Neural progenitor cell (in vitro differentiated cells): ENCODE results near the gene HDAC4. TPM values are rescaled to one million over a fixed set of nuclear protein-coding genes. Genes with fewer than 3 reads are reported as not detected.

Experiments used
- DNase-seq: peaks from one replicate; pipeline ENCODE4 v3.0.0-alpha.2; 2016; ENCODE audit warnings: low spot score
- H2AFZ ChIP-seq: fragments of 200-600 bp; sonication (generic); replicated peaks from 2 replicates; pipeline ENCODE4 v1.6.1; 2016; ENCODE audit warnings: antibody characterized with exemption
- H3F3A ChIP-seq: fragments of 200-600 bp; sonication (generic); 2 replicates; pipeline ENCODE4 v1.6.1; 2016; ENCODE audit warnings: antibody characterized with exemption, low read depth
- H3K27ac ChIP-seq: fragments of 200-600 bp; sonication (generic); 2 replicates; pipeline ENCODE4 v1.5.1; 2016; ENCODE audit warnings: mild to moderate bottlenecking
- H3K27me3 ChIP-seq: fragments of 200-600 bp; sonication (generic); 2 replicates; pipeline ENCODE4 v1.6.1; 2016; ENCODE audit warnings: mild to moderate bottlenecking, moderate library complexity
- H3K36me3 ChIP-seq: fragments of 200-600 bp; sonication (generic); 2 replicates; pipeline ENCODE4 v1.5.1; 2016
- H3K4me1 ChIP-seq: fragments of 200-600 bp; sonication (generic); 2 replicates; pipeline ENCODE4 v1.6.1; 2016; ENCODE audit warnings: mixed run types
- H3K4me2 ChIP-seq: fragments of 200-600 bp; sonication (generic); 2 replicates; pipeline ENCODE4 v1.6.1; 2016
- H3K4me3 ChIP-seq: fragments of 200-600 bp; sonication (generic); 2 replicates; pipeline ENCODE4 v1.5.1; 2016
- H3K79me2 ChIP-seq: fragments of 200-600 bp; sonication (generic); 2 replicates; pipeline ENCODE4 v1.6.1; 2016; ENCODE audit warnings: low read depth
- H3K9ac ChIP-seq: fragments of 200-600 bp; sonication (generic); 2 replicates; pipeline ENCODE4 v1.6.1; 2016
- H3K9me3 ChIP-seq: fragments of 200-600 bp; sonication (generic); 2 replicates; pipeline ENCODE4 v1.5.1; 2016; ENCODE audit warnings: low read depth
- H4K20me1 ChIP-seq: fragments of 200-600 bp; sonication (generic); 2 replicates; pipeline ENCODE4 v1.6.1; 2016; ENCODE audit warnings: low read depth
- H3K27ac Mint-ChIP-seq: 3 replicates; pipeline ENCODE4 v1.8.0; 2021; ENCODE audit warnings: mixed read lengths
- H3K27me3 Mint-ChIP-seq: 2 replicates; pipeline ENCODE4 v1.8.0; 2022; ENCODE audit warnings: low read depth, mild to moderate bottlenecking, inconsistent platforms, moderate library complexity, mixed read lengths; ENCODE audit not compliant: insufficient read depth
- H3K36me3 Mint-ChIP-seq: 3 replicates; pipeline ENCODE4 v1.8.0; 2021; ENCODE audit warnings: mixed read lengths
- H3K4me1 Mint-ChIP-seq: 3 replicates; pipeline ENCODE4 v1.8.0; 2021; ENCODE audit warnings: mixed read lengths
- H3K4me3 Mint-ChIP-seq: 3 replicates; pipeline ENCODE4 v1.8.0; 2021; ENCODE audit warnings: mild to moderate bottlenecking, moderate library complexity, mixed read lengths
- H3K9me3 Mint-ChIP-seq: 3 replicates; pipeline ENCODE4 v1.8.0; 2020; ENCODE audit warnings: mixed read lengths
- CTCF ChIP-seq: fragments of 200-600 bp; sonication (generic); IDR thresholded peaks from 2 replicates; pipeline ENCODE4 v1.5.1; 2017; ENCODE audit warnings: antibody characterized with exemption, mild to moderate bottlenecking
- EZH2 ChIP-seq: fragments of 200-600 bp; sonication (generic); IDR thresholded peaks from 2 replicates; pipeline ENCODE4 v1.6.1; 2017; ENCODE audit warnings: antibody characterized with exemption, mild to moderate bottlenecking, moderate library complexity
- EZH2phosphoT487 ChIP-seq: fragments of 200-600 bp; sonication (generic); IDR thresholded peaks from 2 replicates; pipeline ENCODE4 v1.6.1; 2017; ENCODE audit warnings: antibody characterized with exemption
- total RNA-seq: library from RNA; depleted of rRNA; stranded (reverse); fragments of >200 nt; gene quantifications from 2 replicates; pipeline ENCODE4 v1.2.3, GENCODE V29; 2015; ENCODE audit warnings: low replicate concordance

Gene HDAC4
- total RNA-seq, 1 donor from 2014 or later: 36.0 TPM

- no peak overlapping the region for H3K4me3 Mint-ChIP-seq
- no peak for DNase-seq
- no peak overlapping the region for H3K27ac Mint-ChIP-seq
- no peak overlapping the region for H3K4me3 ChIP-seq
- no peak overlapping the region for H2AFZ ChIP-seq
- H3K9me3 ChIP-seq: no peaks in the 10 kb centered on the region
- H3K36me3 ChIP-seq: no peaks in the 10 kb centered on the region
- H3K4me1 Mint-ChIP-seq: peaks cover 77% of the 10 kb centered on the region
- H3K27ac ChIP-seq: no peak overlapping the region
- peaks cover 10% of the 10 kb centered on the region for H3F3A ChIP-seq
- H3K4me2 ChIP-seq: no peak overlapping the region
- peaks cover 5% of the 10 kb centered on the region for H3K27me3 Mint-ChIP-seq
- H3K9ac ChIP-seq: no peak overlapping the region
- peaks cover 2% of the 10 kb centered on the region for H3K36me3 Mint-ChIP-seq
- H3K9me3 Mint-ChIP-seq: no peaks in the 10 kb centered on the region
- H3K27me3 ChIP-seq: no peaks in the 10 kb centered on the region
- H4K20me1 ChIP-seq: peaks cover 98% of the 10 kb centered on the region
- H3K4me1 ChIP-seq: peaks cover 34% of the 10 kb centered on the region
- TF ChIP-seq EZH2phosphoT487: no peak
- no peak for TF ChIP-seq EZH2
- TF ChIP-seq CTCF: no peak
- H3K79me2 ChIP-seq: peaks cover 85% of the 10 kb centered on the region
Observed at GRCh38 chr2:239272626-239273025, 128.2 kb downstream of the HDAC4 start.

- Histone ChIP-seq H2AFZ (no peak overlapping the region), H4K20me1 (peaks cover 99% of the 10 kb centered on the region), H3K9ac (no peak overlapping the region), H3K36me3 (no peaks in the 10 kb centered on the region), H3K27me3 (no peaks in the 10 kb centered on the region), H3K79me2 (peaks cover 86% of the 10 kb centered on the region), H3K4me1 (peaks cover 37% of the 10 kb centered on the region), H3K27ac (no peak overlapping the region), H3K9me3 (no peaks in the 10 kb centered on the region), H3F3A (peaks cover 10% of the 10 kb centered on the region), H3K4me3 (no peak overlapping the region), H3K4me2 (no peak overlapping the region)
- TF ChIP-seq EZH2: no peak
- no peak for TF ChIP-seq EZH2phosphoT487
- no peak for TF ChIP-seq CTCF
- H3K27ac Mint-ChIP-seq: no peak overlapping the region
- H3K9me3 Mint-ChIP-seq: no peaks in the 10 kb centered on the region
- peaks cover 4% of the 10 kb centered on the region for H3K27me3 Mint-ChIP-seq
- H3K36me3 Mint-ChIP-seq: peaks cover 2% of the 10 kb centered on the region
- DNase-seq: no peak
- H3K4me1 Mint-ChIP-seq: peaks cover 82% of the 10 kb centered on the region
- H3K4me3 Mint-ChIP-seq: no peak overlapping the region
Observed at GRCh38 chr2:239271882-239272281, 128.9 kb downstream of the HDAC4 start.

GRCh38 chr2:239271471-239271870 is 129.3 kb downstream of the HDAC4 start:
- Histone ChIP-seq H3F3A (peaks cover 10% of the 10 kb centered on the region), H2AFZ (no peak overlapping the region), H3K79me2 (peaks cover 88% of the 10 kb centered on the region), H3K9me3 (no peaks in the 10 kb centered on the region), H3K4me3 (no peak overlapping the region), H3K4me2 (no peak overlapping the region), H3K9ac (no peak overlapping the region), H3K36me3 (no peaks in the 10 kb centered on the region), H4K20me1 (peaks cover 99% of the 10 kb centered on the region), H3K4me1 (peaks cover 37% of the 10 kb centered on the region), H3K27me3 (no peaks in the 10 kb centered on the region), H3K27ac (no peak overlapping the region)
- Mint-ChIP-seq H3K27ac (no peak overlapping the region), H3K4me1 (peaks cover 81% of the 10 kb centered on the region), H3K4me3 (no peak overlapping the region), H3K9me3 (no peaks in the 10 kb centered on the region), H3K27me3 (peaks cover 3% of the 10 kb centered on the region), H3K36me3 (peaks cover 2% of the 10 kb centered on the region)
- no peak for DNase-seq
- TF ChIP-seq EZH2phosphoT487 (no peak), EZH2 (no peak), CTCF (no peak)
